Hematopoietic multipotent progenitor cell treated with erythropoietin and hydrocortisone succinate and interleukin-3 and kit ligand, for 8 days (in vitro differentiated cells): ENCODE results near the gene LMO4.

ENCODE experiments used
- DNase-seq: peaks from one replicate; pipeline ENCODE4 v3.0.0-alpha.2; 2015

LMO4 gene

GRCh38 chr1:87329051-87329525, 408 bp downstream of the LMO4 start:
- peak; percentile 56 for DNase-seq

GRCh38 chr1:87329526-87330056, 911 bp downstream of the LMO4 start:
- peak; percentile 45 for DNase-seq

- peak; percentile 52 for DNase-seq
Measured at GRCh38 chr1:87330057-87330884, 1.6 kb downstream of the LMO4 start.

- DNase-seq = peak; percentile 13
Measured at GRCh38 chr1:87330885-87331364, 2.2 kb downstream of the LMO4 start.

- DNase-seq = peak; percentile 34
Measured at GRCh38 chr1:87331365-87332241, 2.9 kb downstream of the LMO4 start.

- DNase-seq = no peak
Measured at GRCh38 chr1:87333692-87334347, 5.1 kb downstream of the LMO4 start.

- DNase-seq = peak; percentile 36
Measured at GRCh38 chr1:87334351-87335174, 5.9 kb downstream of the LMO4 start.

- DNase-seq = peak; percentile 71
Measured at GRCh38 chr1:87335175-87335884, 6.7 kb downstream of the LMO4 start.

- no peak for DNase-seq
Measured at GRCh38 chr1:87336623-87337067, 8.0 kb downstream of the LMO4 start.

- no peak for DNase-seq
Measured at GRCh38 chr1:87337606-87338005, 8.9 kb downstream of the LMO4 start.

GRCh38 chr1:87338566-87338965, 9.9 kb downstream of the LMO4 start:
- DNase-seq = no peak

- DNase-seq = no peak
Measured at GRCh38 chr1:87344231-87344630, 15.6 kb downstream of the LMO4 start.

GRCh38 chr1:87346130-87346814, 17.6 kb downstream of the LMO4 start:
- DNase-seq = no peak

- no peak for DNase-seq
Measured at GRCh38 chr1:87348341-87349019, 19.8 kb downstream of the LMO4 start.

- no peak for DNase-seq
Measured at GRCh38 chr1:87349036-87349435, 20.4 kb downstream of the LMO4 start.

GRCh38 chr1:87355894-87356293, 27.2 kb downstream of the LMO4 start:
- no peak for DNase-seq

GRCh38 chr1:87356591-87356990, 27.9 kb downstream of the LMO4 start:
- DNase-seq = no peak

- DNase-seq = no peak
Measured at GRCh38 chr1:87358219-87358618, 29.5 kb downstream of the LMO4 start.

GRCh38 chr1:87359586-87359985, 30.9 kb downstream of the LMO4 start:
- DNase-seq = no peak
